ENCODE results near the gene MRPL48. TPM values are rescaled to one million over a fixed set of nuclear protein-coding genes. Genes with fewer than 3 reads are reported as not detected.
"Not testable (repeated sequence)": the region's sequence is repeated elsewhere in the genome, so short reads cannot be mapped to it uniquely, and the experiment has no call there.

The MRPL48 gene
- total RNA-seq, 1 donor from 2014 or later = 19.8 TPM

DNA sequence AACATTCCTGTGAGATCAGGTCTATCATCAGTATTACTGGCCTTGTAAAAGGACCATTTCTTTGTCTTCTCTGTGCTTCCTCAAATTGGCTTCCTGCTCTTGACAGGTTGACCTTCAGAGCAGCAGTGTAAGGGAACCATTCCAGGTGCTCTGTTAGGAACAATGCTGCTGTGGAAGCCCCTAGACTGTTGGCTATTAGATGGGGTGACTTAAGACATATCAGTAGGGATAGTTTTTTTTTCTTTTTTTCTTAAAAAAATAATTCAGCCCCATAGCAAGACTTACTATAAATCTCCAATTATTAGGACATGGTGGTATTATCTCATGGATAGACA is 51.4 kb downstream of the MRPL48 start:
- no peak for DNase-seq

DNA sequence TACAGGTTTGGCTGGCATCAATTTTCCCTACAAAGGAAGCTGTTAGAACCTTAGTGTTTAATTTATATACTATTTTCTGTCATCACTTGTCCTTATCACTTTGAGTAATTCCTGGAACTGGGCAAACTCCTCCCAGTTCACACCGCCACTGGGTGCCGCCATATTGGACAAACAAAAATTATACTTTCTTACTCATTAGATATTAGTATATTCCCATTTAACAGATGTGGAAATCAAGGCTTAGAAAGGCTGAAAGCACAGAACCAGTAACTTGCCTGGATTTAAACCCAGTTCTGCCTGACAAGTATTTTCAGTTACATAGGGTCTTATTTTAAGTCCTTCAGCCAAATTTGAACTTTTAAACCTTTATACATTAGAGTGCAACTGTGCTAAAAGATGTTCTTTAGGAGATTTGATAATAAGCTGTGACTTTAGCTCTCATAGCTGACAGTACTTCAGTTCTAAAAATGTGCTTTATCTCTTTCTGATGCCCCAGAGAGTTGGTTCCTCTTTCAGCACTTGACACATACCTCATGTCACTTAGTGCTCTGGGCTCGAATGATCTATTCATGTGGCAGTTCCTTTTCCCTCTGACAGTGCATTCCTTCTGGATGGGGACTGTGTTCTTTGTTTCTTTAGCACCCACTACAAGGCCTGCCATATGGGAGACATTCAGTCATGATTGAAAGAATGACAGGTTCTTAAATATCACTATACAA is 63.5 kb downstream of the MRPL48 start:
- DNase-seq = no peak

DNA sequence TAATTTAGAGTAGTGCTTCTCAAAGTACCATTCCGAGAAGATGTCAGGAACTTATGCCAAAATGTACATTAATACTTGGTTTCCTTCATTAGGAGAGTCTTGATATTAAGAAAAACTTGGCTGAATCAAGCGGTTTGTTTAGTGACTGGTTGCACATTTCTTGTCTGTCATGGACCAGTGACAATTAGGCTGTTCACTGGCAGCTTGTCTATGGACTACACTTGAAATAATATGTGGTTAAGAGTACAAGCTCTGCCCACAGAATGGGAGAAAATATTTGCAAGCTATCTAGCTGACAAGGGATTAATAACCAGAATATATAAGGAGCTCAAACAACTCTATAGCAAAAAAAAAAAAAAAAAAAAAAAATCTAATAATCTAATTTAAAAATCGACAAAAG is 64.4 kb downstream of the MRPL48 start:
- DNase-seq = no peak

DNA sequence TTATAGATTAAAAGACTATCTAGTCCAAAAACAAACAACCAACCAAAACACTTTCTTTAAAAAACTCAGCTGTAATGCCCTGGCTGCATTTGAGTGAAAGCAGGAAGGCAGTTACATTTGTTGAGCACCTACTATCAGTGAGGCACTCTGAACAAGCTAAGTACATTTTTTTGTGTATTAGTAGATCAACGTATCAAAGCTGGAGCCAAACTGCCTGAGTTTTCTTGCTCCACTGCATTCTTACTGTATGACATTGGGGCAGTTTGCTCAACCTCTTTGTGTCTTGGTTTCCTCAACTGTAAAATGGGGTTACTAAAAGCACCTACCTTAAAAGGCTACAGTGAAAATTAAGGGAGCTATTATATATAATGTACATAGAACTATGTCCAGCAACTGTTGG is 67.0 kb downstream of the MRPL48 start:
- no peak for DNase-seq

DNA sequence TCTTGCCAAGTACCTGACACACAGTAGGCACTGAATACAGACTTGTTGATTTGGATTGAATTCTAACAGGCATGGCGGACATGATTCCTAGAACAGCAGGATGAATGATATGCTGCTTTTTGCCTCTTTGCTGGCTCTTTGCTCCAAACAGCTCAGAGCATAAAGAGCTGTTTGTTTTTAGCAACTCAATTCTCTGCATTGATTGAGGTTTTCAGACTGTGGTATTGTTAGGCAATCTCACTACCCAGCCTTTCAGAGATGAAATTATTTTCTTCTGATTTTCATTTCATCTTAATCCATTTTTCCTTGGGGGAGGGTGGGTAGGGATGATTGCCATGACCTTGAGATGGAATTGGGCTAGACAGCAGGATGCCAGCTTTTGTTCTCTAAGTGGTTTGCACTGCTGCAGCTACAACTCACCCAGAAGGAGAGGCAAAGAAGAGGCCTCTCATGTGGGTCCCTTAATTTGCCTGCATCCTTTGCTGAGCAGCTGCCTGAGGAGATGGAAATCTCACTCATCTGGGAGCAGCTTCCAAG is 68.4 kb downstream of the MRPL48 start:
- no peak for DNase-seq

DNA sequence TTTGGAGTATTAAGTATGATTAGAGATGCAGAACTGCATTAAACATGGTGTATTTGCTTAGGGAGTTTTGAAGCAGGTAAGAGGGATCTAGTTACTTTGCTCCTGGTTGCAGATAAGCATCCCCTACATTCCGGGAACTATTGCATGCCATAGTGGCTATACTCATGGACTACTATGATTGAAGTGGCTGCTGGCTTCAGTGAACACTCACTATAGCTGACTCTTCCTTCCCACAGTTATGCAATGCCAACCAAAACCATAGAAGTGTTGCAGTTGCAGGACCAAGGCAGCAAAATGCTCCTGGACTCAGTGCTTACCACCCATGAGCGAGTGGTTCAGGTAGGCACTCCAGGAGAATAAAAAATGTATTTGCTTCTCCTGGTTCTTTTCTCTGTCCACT is 72.0 kb downstream of the MRPL48 start:
- no peak for DNase-seq

DNA sequence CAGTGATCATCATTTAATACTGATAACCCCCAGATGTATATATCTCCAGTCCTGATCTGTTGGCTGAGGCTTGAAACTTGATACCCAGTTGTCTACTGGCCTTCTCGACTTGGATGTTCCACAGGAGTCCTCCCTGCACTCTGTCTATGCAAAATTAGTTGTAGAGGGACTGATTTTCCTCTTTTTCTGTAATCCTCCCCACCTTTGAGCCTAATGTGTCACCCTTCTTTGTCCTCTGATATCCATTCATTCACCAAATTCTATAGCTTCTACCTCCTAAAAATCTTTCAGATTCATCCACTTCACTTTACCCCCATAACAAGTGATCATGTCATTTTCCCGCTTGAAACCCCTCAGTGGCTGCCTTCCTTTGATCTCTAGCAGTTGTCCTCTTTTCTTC is 72.5 kb downstream of the MRPL48 start:
- DNase-seq = no peak

DNA sequence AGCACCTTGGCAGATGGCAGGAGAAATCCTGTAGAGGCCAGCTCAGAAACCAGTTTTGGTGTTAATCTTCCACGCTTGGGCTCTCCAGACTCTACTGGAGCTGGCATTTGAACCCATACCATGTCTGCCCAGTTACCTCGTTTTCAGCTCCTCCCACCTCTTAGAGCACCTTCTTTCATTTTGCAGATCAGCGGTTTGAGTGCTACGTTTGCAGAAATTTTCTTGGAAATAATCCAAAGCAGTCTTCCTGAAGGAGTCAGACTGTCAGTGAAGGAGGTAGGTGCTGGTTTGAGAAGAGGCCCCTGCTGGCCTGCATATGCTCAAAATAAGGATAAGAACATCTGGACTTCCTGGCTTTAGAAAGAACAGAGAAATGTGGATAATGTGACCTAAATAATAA is 75.3 kb downstream of the MRPL48 start:
- no peak for DNase-seq

DNA sequence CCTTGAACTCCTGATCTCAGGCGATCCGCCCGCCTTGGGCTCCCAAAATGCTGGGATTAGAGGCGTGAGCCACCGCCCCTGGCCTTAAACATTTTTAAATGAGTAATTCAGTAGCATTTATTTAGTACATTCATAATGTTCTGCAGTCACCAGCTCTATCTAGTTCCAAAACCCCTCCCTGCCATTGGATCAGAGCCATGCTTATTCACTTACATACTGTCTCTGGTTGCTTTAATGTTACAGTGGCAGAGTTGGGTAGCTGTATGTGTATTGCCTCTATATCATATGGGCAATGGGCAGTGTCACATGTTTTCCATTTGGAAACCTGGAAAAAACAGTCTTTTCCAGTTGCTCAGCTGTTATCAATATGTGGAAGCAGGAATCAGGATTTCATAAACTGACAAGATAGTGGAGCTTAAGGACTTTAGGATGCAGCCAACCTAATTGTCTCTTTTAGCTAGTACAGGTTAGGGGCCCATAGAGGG is 78.5 kb downstream of the MRPL48 start:
- DNase-seq = peak; percentile 48

DNA sequence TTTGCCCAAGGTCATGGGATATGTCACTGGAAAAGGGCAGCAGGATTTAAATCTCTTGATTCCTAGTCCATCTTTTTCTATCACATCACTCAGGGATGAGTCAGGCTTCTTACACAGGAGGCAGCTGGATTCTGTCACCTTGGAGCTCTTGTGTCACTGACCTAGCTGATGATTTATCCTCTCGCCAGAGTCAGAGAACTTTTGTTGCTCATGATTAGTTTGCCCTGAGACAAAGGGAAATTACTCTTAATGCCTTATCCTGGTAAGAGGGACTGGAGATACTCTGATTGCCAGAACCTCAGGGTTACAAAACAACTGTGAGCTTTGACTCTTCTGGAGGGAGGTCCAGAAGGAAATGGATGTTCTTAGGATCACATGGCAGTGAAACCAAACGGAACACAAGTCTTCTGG is 78.9 kb downstream of the MRPL48 start:
- DNase-seq = peak; percentile 34

DNA sequence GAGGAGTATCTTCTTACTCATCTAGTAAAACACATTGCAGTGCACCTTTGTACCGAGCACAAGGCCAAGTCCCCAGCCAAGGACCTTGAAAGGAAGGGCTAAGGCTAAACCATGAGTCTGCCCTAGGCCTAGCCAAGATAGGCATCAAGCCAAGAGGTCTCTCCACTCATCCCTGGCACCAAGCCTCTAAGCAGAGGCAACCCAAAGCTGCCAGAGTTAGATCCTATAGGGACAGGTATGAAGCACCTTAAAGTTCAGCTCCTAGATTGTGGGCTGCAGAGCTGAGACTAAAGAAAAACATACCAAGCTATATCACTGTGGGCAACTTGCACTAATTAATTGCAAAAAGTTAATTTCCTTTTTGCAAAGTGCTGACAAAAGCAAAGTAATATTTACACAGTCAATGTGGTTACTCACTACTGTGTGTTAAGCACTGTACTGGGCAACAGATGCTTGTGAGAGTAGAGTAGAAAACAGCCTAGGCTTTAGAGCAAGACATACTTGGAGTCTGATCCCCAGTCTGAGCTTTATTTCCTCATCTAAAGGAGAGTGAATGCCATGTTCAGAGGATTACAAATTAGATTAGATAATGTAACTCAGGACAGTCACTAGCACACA is 81.8 kb downstream of the MRPL48 start:
- DNase-seq = no peak

DNA sequence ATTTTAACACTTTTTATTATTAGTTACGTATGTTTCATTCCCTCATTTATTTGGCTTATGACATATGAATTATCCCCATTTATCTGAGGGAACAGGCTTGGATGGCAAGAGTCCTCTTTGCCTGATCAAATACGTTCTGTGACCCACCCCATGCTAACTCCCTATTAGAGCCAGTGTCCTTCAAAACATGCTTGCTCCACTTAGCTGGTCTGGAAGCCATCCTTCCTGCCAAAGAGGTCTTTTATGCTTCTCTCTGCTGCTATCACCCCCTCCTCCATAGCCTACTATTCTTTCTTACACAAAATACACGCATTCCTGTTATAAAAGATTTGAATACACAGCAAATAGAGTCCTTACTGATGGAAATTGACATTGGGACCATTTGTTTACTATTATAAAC is 82.6 kb downstream of the MRPL48 start:
- DNase-seq = no peak

DNA sequence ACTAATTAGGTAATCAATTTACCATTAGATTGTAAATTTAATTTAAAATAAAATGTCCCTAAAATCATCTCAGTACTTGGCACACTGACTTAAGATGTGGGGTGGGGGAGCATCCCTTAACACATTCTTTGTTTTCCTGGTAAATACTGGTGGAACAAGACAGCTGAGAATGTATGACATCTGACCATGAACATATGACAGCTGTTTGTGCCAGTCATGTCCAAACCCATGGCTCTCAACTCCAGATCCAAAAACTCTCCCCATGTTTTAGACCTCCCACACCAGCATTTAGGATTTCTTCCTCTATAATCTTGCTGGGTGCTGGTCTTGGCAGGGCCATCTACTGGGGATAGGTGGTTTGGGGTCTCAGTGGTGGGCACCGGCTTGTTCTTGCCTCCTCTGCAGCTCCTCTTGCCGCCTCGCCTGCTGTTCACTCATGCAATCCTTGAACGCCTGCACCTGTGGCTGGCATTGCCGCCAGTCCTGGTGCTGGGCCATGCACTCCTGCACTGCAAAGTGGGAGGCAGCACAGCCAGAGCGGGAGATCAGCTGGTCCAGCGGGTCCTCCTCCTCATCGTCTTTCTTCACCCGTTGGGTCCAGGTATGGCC is 85.2 kb downstream of the MRPL48 start:
- DNase-seq = peak; percentile 91

DNA sequence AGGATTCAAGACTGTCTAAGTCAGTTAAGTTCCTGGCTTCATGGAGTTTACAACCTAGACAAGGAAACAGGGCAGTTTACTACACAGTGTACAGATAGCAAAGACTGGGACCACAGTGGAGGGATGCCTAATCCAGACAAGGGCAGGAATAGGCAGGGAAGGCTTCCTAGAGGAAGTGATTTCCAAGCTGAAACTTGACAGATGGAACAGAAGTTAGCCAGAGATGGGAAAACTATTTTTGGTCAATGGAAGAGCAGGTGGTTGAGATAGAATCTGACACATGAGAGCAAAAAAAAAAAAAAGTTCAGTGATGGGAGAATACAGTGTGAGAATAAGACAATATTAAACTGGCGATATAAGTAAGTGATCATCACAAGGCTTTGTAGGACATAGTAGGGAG is 87.7 kb downstream of the MRPL48 start:
- DNase-seq = peak; percentile 56

DNA sequence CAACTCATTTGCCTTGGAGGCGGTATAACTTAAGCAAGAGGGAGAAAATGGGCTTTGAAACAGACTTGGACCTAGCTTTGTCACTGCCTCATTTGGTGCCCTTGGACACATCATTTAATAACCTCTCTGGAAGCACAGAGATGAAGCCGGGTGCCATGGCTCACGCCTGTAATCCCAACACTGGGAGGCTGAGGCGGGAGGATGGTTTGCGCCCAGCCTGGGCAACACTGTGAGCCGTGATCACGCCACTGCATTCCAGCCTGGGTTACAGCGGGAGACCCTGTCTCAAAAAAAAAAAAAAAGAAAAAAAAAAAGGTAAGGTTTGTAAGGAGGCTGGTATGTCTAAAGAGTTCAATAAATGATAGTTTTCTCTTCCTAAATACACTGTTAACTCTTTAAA is 88.2 kb downstream of the MRPL48 start:
- no peak for DNase-seq

DNA sequence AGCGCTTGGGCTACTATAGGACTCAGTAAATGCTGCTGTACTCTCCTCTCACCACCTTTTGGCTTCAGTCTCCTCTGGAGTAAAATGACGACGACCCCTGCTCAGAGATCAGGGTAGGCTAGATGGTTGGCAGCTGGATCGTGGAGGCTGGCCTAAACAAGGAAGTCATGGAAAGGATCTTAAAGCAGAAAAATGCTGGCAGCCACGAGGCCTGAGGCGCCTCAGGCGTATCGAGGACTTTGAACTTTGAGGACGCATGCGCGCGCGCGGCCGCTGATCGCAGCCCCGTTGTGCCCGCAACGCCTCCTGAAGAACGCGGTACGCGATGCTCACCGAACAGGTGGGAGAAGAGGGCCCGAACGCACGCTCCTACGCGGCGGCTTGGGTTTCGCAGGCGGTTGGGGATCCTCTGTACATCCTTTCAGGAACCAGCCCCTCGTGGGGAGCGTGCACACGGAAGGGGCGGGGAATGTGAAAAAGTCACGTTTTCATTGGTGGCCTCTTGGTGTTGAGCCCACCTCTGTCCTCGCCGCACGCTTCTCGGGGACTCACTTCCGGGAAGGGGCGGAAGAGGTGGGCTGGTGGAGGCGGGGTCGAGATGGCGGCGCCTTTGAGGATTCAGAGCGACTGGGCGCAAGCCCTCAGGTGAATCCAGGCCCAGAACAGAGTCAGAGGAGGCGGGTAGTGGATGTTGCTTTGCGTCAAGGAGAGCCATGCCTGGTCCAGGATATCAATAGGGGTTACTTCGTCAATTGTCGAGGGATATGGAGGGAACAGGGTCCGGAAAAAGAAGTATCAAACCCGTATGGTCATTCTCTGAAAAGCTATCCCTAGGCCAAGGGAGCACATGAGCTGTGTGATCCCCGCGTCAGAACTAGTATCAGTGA is 89.0 kb downstream of the MRPL48 start, which contains the start of the genes COA4 and PAAF1:
Gene COA4 (minus strand): TSS at position 423 of the 887 bp plus-strand sequence. CDS start 3,468 bp downstream, outside the sequence.
Gene PAAF1 (plus strand): TSS at position 576 of the 887 bp plus-strand sequence. CDS start 23 bp downstream, at position 599.
- peak; percentile 99 for DNase-seq

DNA sequence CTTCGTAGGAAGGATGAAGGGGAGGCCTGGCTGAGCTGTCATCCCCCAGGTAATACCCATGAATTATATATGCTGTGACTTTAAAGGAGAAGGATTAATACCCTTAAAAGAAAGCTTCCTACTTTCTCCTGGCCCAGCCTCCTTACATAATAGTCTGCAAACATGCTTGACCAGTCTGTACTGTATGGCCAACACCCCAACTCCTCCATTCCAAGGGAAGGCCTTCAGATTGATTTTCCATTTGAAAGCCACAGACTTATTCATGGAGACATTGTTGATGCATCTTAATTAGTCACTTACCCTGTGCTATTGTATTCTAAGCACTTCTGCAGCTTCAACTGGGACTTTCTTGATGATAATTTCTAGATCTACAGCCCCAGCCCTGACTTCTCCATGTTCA is 91.1 kb downstream of the MRPL48 start:
- DNase-seq = no peak

DNA sequence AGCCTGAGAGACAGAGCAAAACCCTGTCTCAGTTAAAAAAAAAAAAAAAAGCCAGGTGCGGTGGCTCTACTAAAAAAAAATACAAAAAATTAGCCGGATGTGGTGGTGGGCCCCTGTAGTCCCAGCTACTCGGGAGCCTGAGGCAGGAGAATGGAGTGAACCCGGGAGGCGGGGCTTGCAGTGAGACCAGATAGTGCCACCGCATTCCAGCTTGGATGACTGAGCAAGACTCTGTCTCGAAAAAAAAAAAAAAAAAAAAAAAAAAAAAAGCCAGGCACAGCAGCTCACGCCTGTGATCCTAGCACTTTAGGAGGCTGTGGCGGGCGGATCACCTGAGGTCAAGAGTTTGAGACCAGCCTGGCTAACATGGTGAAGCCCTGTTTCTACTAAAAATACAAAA is 92.8 kb downstream of the MRPL48 start:
- not testable (repeated sequence) for DNase-seq

DNA sequence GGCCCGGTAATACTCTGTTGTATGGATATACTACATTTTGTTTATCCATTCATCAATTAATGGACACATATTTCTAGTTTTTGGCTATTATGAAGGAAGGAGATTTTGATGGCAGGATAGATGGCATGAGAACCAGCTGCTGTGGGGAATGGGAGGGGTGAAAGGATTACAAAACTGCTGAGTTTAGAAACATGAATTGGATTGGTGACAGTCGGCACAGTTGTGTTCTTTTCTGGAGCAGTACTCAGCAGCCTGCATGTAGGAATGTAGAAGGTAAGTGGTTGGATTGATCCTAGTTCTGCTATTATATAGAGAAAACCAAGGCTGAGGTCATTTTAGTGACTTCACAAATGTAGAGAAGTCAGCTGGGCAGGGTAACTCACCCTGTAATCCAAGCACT is 96.2 kb downstream of the MRPL48 start:
- no peak for DNase-seq

DNA sequence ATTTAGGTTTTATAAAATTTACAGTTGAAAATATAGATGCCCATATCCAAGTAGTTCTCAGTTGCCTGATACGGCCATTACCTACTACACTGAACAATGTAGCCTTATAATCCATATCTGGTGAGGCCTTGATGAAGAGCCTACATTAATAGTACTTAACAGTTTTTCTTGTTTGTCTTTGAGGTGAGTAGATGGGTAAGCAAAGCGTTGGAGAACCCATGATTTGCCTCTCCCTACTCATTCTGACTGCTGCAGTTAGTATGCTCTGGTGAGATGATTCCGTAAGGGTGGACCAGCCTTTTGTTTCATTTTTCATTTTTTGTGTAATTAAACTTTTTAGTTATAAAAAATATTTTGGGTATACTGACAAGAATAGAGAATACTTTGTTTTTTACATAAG is 100.6 kb downstream of the MRPL48 start:
- no peak for DNase-seq

DNA sequence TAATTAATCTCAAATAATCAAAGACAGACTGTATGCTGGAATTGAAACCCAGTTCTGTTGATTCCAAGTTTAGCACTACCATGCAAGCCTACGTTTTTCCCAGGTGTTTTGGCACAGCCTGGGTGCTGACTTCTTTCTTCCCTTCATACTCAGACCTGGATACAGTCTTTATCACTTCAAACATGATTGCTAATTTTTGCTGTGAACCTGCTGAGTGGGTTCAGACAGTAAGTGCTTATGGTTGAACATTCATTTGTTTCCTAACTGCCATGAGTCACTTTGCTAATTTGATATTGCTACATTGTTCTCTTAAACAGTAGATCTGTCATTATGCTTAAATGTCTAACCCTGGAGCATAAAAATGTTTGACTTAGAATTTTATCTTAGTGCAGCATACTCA is 101.3 kb downstream of the MRPL48 start:
- no peak for DNase-seq

DNA sequence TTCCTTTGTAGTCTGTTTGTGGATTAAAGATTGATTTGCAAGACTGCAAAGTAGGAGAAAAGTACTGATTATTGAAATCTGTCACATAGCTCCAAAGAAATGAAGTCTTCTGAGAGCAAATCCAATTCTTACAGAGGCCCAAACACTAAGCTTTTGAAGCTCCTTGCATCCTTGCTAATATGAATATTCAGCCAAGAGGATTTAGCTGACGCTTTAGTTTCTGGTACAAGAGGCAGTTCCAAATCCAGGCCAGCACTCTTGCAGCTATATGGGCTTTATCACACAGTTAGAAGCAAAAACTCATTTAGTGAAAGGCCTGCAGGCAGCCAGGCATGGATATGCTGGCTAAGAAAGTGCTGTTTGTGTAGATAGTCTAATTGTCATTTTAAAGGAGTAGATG is 101.9 kb downstream of the MRPL48 start:
- DNase-seq = no peak

Data from tongue (tissue), 2 donors.